Peyer's patch (tissue), 4 donors: ENCODE data around the gene PHB1.

Experiments
- CTCF ChIP-seq, 6 experiments: fragments of 450-650 bp in 4 of 6; fragments of 200-600 bp in 2 of 6; sonication (generic) in 1 of 6; IDR thresholded peaks; one replicate each; pipeline ENCODE4 v1.5.1; 2017 to 2019; ENCODE audit warnings: antibody characterized with exemption in 6 of 6, mild to moderate bottlenecking in 3 of 6, moderate library complexity in 1 of 6
- POLR2A ChIP-seq, 2 donors: fragments of 450-650 bp; IDR thresholded peaks; one replicate each; pipeline ENCODE4 v1.5.1; 2017; ENCODE audit warnings: antibody characterized with exemption in 2 of 2, mild to moderate bottlenecking in 2 of 2, moderate library complexity in 2 of 2

GRCh38 chr17:49437696-49438435, 23.2 kb upstream of the PHB1 start:
- TF ChIP-seq CTCF (IDR thresholded peaks at IDR 0.05) = no peak
- no peak for TF ChIP-seq POLR2A (IDR thresholded peaks at IDR 0.05)
